Stimulated activated CD4-positive, alpha-beta T cell treated with anti-CD3 and anti-CD28 coated beads, Interleukin-4, amount 100 ng/mL, for 4 hours (primary cell): ENCODE measurements around the gene GADL1.
A peak's percentile ranks its signal among the peaks of the same experiment; 100 is the strongest.

Experiments
- DNase-seq, 2 experiments: peaks; one replicate each; pipeline ENCODE4 v3.0.0-alpha.2; 2020

GADL1 gene, protein sequence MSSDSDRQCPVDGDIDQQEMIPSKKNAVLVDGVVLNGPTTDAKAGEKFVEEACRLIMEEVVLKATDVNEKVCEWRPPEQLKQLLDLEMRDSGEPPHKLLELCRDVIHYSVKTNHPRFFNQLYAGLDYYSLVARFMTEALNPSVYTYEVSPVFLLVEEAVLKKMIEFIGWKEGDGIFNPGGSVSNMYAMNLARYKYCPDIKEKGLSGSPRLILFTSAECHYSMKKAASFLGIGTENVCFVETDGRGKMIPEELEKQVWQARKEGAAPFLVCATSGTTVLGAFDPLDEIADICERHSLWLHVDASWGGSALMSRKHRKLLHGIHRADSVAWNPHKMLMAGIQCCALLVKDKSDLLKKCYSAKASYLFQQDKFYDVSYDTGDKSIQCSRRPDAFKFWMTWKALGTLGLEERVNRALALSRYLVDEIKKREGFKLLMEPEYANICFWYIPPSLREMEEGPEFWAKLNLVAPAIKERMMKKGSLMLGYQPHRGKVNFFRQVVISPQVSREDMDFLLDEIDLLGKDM

DNA sequence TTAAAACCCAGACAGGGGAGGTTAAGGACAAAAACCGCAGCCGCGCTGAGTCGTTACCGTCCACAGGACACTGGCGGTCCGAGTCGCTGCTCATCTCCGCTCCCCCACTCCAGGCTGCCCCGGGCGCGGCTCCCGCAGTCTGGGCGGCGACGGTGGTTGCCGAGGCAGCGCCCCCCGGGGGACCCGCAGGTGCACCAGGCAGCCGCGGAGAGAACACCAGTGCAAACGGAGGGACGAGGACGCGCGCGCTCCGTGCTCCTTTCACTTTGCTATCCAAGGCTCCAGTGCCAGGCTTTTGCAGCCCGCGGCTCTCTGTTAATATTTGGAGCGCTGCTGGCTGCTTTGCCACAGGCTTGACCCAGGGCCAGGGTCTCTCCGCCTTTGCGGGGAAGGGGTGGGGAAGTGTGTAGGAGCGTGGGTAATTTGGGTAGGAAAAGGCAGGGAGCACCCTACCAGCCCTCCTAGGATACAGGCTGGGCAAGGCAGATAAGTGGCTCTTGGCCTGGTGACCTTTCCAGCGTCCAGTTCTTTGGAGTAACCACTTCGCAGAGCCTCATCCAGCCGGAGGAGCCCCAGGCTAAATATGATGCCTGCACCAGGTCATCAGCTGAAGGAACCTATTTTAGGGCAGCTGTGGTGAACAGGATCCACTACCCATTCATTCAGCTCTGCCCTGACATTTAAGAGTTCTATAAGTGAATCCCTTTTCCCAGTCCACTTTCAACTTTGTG lies at the start of gene GADL1:
Gene GADL1, minus strand, starts transcription at position 141 of the 731 bp plus-strand sequence. Its CDS starts 47 bp downstream, at position 94.
- DNase-seq = peak in 1 of 2 experiments; percentile 5

DNA sequence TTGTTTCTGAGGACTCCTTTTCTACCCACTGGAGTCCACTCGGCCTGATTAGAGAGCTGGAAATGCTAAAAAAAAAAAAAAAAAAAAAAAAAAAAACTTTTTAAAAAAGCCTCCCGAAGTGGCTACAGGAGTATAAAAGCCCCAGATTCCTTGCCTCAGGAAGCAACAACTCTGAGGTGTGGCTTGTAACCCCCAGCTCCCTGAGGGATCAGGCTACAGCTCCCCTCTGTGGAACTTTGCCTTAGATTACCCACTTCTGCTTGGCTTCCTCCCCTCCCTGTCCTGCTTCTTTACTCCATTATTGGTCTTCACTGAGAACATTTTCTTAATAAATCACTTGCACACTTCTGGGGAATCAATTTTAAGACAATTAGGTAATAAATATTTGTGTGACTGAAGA lies 49.7 kb upstream of the GADL1 start:
- DNase-seq = no peak

DNA sequence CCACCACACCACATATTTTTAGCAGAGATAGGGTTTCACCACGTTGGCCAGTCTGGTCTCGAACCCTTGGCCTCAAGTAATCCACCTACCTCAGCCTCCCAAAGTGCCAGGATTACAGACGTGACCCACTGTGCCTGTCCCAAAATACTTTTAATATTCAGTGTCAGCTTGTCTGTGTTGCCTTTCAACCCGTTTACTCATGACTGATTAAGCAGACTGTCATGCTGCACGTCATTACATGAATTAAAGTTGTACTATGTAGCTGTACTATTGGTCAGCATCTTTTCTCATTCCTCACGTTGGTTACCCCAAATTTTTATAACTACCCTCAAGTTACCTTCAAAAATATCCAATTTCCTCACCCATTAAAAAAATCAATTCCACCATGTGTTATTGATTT lies 48.7 kb upstream of the GADL1 start:
- no peak for DNase-seq

DNA sequence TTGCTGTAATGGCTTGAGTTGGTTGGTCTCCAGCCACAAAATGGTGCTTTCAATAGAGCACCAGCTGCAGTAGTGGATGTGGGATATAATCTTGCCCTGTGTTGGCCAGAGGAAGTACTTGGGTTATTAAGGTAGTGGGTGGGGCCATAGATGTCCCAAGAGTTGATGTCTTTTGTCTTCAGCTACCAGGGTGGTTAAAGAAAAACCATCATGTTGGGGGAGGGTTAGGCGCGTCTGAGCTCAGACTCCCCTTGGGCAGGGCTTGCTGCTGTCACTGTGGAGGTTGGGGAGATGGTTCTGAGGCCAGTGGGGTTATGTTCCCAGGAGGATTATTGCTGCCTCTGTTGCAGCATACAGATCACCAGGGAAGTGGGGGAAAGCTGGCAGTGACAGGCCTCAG lies 46.9 kb upstream of the GADL1 start:
- DNase-seq = no peak

DNA sequence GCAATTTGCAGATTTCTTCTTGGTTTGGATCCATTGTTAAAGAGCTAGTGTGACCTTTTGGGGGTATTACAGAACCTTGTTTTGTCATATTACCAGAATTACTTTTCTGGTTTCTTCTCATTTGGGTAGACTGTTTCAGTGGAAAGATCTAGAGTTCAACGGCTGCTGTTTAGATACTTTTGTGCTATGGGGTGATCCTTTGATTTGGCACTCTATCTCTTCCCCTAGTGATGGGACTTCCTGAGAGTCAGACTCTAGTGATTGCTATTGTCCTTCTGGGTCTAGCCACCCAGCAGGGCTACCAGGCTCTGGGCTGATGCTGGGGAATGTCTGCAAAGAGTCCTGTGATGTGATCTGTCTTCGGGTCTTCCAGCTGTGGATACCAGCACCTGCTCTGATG lies 46.3 kb upstream of the GADL1 start:
- no peak for DNase-seq

DNA sequence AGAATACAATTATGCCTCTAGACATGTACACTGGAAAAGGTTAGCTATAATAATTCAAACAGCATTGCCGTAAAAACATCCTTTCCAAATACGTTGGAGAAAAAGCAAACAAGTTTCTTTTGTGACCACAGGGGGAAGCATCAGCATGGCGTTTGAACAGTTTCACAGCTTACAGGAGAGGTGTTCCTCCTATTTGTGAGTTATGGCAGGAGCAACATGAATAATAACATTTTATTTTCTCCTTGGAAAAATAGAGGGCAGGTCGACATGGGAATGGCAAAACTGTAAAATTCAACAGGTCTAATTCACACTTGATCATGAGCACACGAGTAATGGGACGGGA lies 39.7 kb upstream of the GADL1 start:
- no peak for DNase-seq

DNA sequence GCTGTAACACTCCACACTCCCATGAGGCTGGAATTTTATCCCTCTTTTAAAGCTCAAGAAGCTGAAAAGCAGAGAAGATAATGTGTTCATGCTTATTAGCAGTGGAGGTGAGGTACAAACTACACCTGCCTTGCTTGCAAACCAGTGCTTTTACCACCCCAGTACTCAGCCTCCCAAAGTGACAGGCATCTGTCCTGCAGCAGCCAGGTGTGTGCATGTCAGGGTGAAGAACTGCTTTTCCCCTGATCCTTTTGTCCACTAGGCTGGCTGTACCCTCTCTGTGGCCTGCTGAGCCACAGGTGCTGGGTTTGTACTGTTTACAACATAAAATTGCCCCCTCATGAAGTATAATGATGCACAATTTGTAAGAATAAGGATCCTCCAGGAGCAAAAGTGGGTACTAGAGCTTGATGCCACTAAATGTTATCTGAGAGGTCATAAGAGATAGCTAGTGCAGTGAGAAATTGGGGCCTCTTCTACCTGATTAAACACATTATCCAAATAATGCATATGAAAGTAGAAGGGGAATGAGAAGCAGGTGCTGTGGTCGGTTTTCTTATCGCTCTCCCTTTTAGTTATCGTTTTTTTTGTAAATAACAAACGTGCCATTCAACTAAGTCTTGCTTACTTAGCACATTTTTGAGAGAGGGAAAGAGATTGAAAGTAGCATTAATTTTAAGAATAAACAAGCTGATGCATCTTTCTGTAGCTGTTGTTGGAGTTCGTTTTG lies 39.2 kb upstream of the GADL1 start:
- DNase-seq = no peak

DNA sequence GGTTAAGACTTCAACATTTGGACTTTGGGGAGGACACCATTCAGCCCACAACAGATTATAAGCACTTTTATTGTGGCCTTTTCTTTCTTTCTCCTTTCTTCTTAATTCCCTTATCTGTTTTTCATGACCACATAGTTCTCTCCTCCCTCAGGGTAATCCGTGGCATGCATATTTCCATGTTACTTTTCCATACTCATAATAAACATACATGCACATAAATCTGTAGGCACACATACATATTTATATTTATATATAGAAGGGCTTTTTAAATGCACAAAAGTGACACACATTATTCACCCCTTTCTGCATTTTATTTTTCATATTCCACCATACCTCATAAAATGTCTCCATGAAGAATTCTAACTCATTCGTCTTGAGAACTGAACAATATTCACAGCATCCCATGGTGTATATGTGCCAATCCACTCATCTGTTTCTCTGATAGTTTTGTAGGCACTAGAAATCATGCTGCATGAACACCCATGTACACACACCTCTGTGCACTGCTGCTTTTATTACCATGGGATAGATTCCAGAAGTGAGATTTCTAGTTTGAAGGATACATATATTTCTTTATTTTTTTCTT lies 38.1 kb upstream of the GADL1 start:
- DNase-seq = no peak

DNA sequence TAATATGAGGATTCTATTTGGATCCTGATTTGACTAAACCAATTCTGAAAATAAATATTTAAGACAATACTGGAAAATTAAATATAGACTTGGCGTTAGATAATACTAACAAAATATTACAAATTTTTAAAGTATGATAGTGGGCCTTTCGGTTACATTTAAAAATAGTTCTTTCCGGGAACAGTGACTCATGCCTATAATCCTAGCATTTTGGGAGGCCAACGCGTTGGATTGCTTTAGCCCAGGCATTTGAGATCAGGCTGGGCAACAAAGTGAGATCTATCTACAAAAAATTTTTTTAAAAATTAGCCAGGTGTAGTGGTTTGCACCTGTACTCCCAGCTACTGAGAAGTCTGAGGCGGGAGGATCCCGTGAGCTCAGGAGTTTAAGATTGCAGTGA lies 30.3 kb upstream of the GADL1 start:
- DNase-seq = no peak

DNA sequence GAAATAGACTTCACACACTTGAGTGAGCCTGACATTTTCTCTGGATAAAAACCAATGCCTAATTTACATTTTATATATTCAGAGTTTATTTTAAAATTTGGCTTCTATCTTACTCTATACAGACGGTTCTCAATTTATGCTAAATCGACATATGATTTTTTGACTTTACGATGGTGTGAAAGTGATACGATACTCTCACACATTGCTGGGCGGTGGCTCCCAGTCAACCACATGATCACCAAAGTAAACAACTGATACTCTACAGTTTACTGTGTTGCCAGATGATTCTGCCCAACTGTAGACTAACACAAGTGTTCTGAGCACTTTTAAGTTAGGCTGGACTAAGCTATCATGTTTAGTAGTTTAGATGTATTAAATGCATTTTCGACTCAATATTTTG lies 25.1 kb upstream of the GADL1 start:
- DNase-seq = no peak

DNA sequence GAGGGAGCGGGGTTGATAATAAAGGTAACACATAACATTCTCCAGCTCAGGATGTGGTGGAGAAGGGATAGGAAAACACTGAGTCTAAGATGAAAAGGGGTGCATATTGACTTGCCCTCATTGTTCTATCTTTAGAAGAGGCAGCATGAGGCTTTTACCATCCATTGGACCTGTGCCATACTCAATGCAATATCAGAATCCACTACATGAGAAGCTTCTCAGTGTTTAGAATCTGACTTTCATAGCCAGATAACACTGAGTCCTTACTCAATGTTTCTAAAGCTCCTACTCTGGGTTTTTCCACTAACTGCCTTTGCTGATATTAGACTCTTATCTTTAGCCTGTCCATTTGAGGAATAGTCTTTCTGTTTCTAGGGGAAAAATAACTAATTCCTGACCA lies 24.3 kb upstream of the GADL1 start:
- DNase-seq = no peak

DNA sequence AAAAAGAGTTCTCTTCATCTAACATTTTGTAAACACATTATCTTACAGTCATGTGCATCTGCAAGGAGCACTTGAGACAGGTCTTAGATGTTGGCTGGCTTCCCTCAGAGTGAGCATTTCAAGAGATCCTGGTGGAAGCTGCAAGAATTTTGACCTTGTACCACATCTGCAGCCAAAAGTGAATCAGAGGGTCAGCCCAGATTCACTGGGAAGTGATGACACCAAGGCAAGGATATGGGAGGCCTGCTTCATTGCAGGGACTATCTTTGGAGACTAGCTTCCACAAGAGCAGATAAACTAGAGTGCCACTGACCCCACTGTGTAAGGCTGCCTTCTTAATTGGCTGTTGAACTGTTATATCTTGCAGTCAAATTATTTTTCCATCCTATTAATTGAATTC lies 21.3 kb upstream of the GADL1 start:
- no peak for DNase-seq

DNA sequence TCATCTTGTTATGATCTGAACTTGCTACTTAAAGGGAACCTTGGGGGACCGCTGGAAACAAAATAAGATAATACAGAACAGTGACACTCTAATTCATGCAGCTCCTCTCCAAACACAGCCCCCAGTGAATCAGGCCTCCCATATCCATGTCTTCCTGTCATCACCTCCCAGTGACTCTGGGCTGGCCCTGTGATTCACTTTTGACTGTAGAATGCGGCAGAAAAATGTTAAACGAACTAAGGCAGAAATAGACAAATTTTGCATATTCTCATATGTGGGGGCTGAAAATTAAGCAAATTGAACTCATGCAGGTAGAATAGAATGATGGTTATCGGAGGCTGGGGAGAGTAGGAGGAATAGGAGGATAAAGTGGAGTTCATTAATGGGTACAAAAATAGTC lies 20.2 kb upstream of the GADL1 start:
- no peak for DNase-seq

DNA sequence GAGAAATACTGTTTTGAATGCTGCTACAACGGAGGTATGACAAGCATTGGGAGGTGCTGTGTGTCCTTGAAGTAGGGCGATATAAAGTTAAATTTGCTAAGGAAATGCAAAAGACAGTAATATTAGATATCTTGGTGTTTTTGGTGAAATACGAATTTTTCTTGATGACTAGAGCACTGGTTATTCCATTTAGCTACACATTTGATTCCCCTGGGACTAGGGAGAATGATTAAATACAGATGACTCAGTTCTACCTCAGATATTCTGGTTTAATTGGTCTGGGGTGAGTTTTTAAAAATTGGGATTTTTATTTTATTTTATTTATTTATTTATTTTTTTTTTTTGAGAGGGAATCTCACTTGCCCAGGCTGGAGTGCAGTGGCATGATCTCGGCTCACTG lies 18.7 kb upstream of the GADL1 start:
- DNase-seq = no peak

DNA sequence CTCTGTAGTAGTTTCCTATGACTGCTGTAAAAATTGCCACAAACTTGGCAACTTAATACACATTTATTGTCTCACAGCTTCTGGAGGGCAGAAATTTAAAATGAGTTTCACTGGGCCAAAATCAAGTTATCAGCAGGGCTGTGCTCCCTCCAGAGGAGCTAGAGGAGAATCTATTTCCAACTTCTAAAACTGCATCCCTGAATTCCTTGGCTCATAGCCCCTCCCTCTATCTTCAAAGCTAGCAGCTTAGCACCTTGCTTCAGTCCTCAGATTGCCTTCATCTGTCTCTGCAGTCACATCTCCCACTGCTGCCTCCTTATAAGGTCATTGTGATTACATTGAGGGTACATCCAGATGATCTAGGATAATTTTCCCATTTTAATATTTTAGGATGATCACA lies 17.8 kb upstream of the GADL1 start:
- DNase-seq = no peak

DNA sequence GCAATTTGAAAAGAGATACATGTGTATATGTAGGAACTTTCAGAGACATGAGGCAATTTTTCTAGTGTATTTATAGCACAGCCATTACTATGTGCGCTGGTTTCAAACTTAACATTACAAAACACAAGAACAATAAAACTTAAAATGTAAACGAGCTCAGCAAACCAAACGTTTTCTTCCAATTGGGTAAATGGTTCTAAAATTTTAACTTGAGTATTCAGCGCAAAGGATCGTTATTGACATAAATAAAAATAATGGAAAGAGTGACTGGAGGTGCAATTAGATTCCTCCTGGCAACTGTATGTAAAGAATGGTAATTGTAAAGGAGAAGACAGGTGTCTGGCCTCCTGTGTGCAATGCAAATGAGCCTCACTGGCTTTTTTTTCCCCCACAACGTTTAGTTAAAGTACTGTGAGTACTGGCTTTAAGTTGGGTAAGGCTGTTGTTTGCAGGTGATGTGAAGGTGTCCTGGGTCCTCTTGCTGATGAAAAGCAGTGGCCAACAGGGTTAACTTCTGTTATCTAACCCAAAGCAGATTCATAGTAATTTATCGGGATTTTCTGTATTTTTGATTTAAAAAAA lies 14.1 kb upstream of the GADL1 start:
- no peak for DNase-seq

DNA sequence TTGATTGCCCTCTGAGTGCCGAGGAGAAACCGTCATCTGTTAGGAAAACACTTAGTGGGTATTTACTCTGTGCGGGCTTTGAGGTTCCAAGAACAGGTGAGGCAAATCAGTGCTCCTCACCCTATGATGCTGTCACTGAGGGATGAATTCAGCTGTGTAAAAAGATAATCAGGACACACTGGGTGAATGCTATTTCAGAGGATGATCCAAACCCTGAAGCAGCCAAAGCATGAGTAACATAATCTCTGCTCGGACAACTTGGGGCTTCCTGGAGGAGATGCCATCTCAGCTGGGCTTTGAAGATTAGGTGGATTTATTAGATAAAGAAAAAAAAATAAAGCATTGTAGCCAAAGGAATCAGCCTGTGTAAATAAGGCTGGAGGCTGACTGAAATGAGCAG lies 10.5 kb upstream of the GADL1 start:
- no peak for DNase-seq

DNA sequence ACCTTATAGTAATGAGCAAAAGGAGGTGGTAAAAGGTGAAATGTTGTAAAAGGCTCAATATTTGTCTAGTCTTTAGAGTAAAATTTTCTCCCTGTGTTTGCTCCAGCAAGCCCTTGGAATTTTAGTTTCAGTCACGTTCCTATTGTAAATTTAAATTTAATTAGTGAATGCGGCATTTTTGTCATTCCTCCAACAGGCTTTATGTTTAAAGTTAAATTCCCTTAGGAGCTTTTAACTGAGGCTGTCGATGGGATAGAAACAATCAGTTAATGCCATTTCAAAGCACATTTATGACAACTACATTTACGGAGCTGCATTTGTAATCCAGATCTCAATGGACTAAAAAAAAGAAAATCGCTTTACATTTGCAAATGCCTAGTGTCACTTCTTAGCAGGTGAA lies 868 bp upstream of the GADL1 start:
- no peak for DNase-seq

DNA sequence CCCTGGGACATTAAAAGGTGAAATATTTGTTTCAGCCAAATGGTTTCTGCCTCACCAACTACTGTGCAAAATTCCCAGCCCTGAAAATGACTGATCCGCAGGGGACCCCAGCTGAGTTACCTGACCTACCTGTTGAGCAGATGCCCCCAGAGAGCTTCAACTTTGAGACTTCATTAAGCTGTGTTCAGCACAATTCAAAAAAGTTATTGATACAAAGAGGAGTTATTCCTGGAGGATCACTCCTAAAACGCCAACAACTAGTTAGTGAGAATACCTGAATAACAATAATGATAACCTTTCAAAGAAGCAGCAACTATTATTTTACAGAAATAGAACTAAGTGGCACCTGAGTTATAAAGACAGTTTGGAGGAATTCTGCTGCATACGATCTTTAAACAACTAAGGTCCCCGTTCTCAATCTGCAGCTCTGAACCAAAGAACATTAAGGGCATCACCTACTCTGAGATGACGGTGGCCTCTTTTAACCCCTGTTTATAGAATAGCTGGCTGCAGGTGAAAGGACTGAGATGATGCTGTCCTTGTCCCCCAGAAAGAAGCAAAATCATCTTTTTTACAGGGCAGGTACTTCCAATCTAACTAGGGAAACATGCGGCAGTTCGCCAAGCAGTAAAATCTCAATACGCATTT lies 659 bp downstream of the GADL1 start:
- DNase-seq = no peak

DNA sequence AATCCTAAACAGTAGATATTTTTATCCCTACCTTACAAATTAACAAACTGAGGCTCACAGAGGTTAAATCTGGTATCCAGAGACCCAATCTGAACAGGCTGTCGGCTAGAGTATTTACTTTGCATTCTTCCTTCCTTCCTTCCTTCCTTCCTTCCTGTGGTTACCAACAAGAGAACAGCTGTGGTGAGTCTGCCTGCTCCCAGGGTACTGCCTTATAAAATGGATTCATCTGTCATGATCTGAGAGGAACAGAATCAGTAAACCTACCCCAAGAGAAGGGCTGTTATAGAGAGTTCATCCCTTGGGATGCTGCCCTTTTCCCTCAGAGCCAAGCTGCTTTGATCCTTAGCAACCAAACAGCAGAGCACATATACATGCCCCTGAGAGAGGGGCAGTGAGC lies 3.6 kb downstream of the GADL1 start:
- no peak for DNase-seq

DNA sequence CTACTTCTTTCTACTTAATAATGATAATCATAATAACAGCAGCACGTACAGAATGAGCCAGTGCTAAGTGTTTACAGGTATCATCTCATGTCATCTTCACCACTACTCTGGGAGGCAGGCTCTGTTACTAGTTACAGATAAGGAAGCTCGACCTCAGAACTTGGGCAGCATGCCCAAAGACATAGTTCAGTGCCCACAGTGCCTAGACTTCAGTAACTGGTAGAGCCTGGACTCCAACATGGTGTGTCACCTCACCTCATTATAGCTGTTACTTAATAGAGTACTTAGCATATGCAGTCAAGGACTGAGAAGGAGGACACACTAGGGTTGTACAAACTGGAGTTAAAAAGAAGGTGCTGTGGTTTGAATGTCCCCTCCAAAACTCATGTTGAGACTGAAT lies 7.6 kb downstream of the GADL1 start:
- DNase-seq = no peak

DNA sequence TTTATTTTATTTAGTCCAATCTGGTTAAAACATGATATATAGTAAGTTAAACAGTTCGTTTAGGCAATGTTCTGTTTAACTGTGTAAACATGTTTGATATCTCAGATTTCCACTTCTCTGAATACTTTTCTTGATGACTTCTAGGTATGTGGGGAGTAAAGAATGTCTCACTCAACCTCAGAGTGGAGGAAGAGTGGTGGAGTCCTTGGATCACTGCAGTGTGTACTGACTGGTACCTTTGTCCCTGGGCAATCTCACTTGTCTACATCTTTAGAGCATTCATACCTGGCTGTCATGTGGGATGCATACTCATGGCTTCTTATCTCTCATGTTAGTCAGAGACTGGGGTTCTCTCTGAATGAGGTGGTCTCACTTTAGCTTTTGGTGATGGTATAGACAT lies 15.6 kb downstream of the GADL1 start:
- DNase-seq = no peak
